OCI-LY7 (cell line): ENCODE measurements around the gene CD47.

Experiments
- CTCF ChIP-seq: fragments of 200-600 bp; sonication (generic); conservative IDR thresholded peaks from 2 replicates; pipeline ENCODE4 v1.5.1; 2014; ENCODE audit warnings: mild to moderate bottlenecking, antibody characterized with exemption, low read length, moderate library complexity, mixed read lengths
- EZH2phosphoT487 ChIP-seq: fragments of 200-600 bp; sonication (generic); IDR thresholded peaks from 2 replicates; pipeline ENCODE4 v1.6.1; 2018; ENCODE audit warnings: low read depth, borderline replicate concordance, mild to moderate bottlenecking, mixed run types, antibody characterized with exemption, low read length, moderate library complexity, mixed read lengths

- TF ChIP-seq CTCF (no peak), EZH2phosphoT487 (no peak)
Observed at GRCh38 chr3:108046247-108046646, 44.6 kb downstream of the CD47 start.
